Pons (tissue), 1 donor: Measurements from ENCODE around the gene MVB12A.

Source experiments
- DNase-seq: peaks from one replicate; pipeline ENCODE4 v3.0.0-alpha.2; 2016; ENCODE audit warnings: low spot score

MVB12A gene

DNA sequence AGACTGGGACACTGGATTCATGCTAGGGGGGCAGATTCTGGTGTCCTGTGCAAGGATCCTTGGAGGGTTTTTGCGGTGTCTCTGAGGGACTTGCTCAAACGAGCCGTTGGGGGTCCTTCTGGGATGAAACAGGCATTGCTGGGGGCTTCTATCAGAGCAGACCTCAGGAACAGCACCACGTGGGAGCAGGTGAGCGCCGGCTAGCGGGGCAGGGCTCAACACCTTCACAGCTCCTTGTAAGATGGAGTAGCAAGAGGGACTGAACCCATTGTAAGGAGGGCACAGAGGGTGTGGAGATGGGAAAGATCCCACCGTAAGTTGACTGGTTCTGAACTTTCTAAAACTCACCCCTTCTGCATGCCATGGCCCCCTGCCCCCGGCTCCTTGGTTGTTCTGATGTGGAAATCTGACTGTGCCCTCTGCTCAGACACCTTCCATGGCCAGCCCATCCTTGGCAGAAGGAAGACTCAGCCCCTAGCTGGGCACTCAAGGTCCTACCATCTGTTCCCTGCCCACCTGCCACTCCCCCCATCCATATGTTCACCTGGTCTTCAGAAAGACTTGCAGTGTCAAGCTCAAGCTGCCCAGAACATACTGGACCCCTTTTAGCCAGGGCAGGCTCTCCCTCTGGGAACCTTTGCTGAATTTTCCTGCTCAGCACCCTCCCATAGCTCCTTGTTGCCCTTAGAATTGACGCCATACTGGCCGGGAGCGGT lies 51.7 kb downstream of the MVB12A start:
- DNase-seq: no peak

DNA sequence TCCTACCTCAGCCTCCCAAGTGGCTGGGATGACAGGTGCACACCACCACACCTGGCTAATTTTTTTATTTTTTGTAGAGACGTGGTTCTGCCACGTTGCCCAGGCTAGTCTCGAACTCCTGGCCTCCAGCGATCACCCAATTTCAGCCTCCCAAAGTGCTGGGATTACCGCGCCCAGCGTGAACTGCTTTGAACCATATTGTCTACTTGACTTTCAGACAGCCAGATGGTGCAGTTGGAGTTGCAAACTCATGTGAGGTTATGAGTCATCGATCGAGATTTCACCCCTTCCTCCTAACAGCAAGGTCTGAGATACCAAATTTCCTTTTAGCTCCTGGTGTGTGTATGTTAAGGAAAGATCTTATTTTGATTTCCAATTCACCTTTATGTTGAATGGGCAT lies 53.2 kb downstream of the MVB12A start:
- no peak for DNase-seq
